ENCODE measurements around the gene C17orf75.
A peak's percentile ranks its signal among the peaks of the same experiment; 100 is the strongest.

Gene C17orf75

DNA sequence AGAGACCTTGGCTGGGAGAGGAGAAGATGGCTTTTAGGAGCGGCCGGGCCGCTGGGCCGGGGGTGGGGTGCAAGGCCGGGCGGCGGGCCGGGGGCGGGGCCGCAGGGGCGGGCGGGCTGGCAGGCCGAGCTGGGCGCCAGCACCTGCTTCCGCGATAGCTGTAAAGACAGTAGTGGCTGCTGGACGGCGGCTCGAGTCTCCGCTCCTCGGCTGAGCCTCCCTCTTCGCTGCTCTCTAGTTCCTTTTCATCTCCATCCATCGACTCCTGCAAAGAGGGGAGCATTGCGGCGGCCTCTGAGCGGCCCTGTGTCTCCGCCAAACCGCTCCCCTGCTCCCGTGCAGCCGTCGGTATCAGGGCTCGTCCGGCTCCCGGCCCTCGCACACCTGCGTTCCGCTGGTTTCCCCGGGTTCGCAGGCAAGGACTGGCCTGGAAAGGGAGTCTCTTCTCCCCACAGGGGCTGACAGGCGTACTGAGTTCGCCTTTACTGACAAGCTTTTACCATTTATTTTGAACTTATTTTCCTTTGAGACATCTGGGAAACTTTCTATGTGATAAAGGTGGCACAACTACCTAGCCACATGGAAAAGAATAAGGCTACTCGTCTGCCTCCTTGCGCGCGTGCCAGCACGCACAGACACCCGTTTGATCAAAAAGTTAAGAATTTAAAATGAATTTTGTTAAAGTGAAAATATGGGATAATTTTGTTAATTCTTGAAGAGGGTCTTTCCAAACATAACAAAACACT lies at the start of gene C17orf75 (continued):
- TF ChIP-seq AEBP2 (tag by site-specific recombination; IDR thresholded peaks at IDR 0.05; ENCODE audit: borderline replicate concordance) (0 out of 2 replicates have a peak, but pooled peaks have one; percentile 78), ZNF132 (tag by site-specific recombination; IDR thresholded peaks at IDR 0.05; ENCODE audit: borderline replicate concordance) (no peak), ZNF777 (tag by site-specific recombination; IDR thresholded peaks at IDR 0.05; ENCODE audit: borderline replicate concordance) (peak; percentile 92; the same call in 1 of the 2 replicates), MZF1 (tag by site-specific recombination; IDR thresholded peaks at IDR 0.05; ENCODE audit: borderline replicate concordance) (peak; percentile 60; the same call in 1 of the 2 replicates), OVOL3 (tag by site-specific recombination; IDR thresholded peaks at IDR 0.05) (peak; percentile 69; the same call in 1 of the 2 replicates), ZNF549 (tag by site-specific recombination; IDR thresholded peaks at IDR 0.05) (no peak), SP2 (tag by site-specific recombination; IDR thresholded peaks at IDR 0.05) (peak; percentile 70), ZNF792 (tag by site-specific recombination; IDR thresholded peaks at IDR 0.05) (0 out of 2 replicates have a peak, but pooled peaks have one; percentile 39), ZNF280C (tag by site-specific recombination; IDR thresholded peaks at IDR 0.05) (no peak), ZNF433 (tag by site-specific recombination; IDR thresholded peaks at IDR 0.05; ENCODE audit: low read depth) (no peak), GLIS1 (tag by site-specific recombination; IDR thresholded peaks at IDR 0.05) (no peak; the same call in 1 of the 2 replicates), ZNF558 (tag by site-specific recombination; IDR thresholded peaks at IDR 0.05) (peak; percentile 64; the same call in 1 of the 2 replicates), ZNF518A (tag by site-specific recombination; conservative IDR thresholded peaks at IDR 0.05; ENCODE audit: low read depth) (peak; percentile 83), ZNF416 (tag by site-specific recombination; IDR thresholded peaks at IDR 0.05) (0 out of 2 replicates have a peak, but pooled peaks have one; percentile 30), KLF10 (tag by site-specific recombination; IDR thresholded peaks at IDR 0.05) (peak; percentile 84; the same call in 1 of the 2 replicates), OSR2 (tag by site-specific recombination; IDR thresholded peaks at IDR 0.05) (peak; percentile 67), ZNF639 (tag by site-specific recombination; IDR thresholded peaks at IDR 0.05) (peak; percentile 99), TRIM28 (IDR thresholded peaks at IDR 0.05; ENCODE audit: borderline replicate concordance, low read length) (peak; percentile 47; the same call in 1 of the 2 replicates), ZSCAN23 (tag by site-specific recombination; IDR thresholded peaks at IDR 0.05) (peak; percentile 95), ZBTB6 (tag by site-specific recombination; IDR thresholded peaks at IDR 0.05) (peak; percentile 70; the same call in 1 of the 2 replicates)
- TF ChIP-seq, protein P1, sequence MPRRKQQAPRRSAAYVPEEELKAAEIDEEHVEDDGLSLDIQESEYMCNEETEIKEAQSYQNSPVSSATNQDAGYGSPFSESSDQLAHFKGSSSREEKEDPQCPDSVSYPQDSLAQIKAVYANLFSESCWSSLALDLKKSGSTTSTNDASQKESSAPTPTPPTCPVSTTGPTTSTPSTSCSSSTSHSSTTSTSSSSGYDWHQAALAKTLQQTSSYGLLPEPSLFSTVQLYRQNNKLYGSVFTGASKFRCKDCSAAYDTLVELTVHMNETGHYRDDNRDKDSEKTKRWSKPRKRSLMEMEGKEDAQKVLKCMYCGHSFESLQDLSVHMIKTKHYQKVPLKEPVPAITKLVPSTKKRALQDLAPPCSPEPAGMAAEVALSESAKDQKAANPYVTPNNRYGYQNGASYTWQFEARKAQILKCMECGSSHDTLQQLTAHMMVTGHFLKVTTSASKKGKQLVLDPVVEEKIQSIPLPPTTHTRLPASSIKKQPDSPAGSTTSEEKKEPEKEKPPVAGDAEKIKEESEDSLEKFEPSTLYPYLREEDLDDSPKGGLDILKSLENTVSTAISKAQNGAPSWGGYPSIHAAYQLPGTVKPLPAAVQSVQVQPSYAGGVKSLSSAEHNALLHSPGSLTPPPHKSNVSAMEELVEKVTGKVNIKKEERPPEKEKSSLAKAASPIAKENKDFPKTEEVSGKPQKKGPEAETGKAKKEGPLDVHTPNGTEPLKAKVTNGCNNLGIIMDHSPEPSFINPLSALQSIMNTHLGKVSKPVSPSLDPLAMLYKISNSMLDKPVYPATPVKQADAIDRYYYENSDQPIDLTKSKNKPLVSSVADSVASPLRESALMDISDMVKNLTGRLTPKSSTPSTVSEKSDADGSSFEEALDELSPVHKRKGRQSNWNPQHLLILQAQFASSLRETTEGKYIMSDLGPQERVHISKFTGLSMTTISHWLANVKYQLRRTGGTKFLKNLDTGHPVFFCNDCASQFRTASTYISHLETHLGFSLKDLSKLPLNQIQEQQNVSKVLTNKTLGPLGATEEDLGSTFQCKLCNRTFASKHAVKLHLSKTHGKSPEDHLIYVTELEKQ (tag by site-specific recombination; IDR thresholded peaks at IDR 0.05; ENCODE audit: borderline replicate concordance), result peak; percentile 72; the same call in 1 of the 2 replicates

Data from HEK293 (cell line).